ENCODE data around the gene PGM5.

Gene PGM5

DNA sequence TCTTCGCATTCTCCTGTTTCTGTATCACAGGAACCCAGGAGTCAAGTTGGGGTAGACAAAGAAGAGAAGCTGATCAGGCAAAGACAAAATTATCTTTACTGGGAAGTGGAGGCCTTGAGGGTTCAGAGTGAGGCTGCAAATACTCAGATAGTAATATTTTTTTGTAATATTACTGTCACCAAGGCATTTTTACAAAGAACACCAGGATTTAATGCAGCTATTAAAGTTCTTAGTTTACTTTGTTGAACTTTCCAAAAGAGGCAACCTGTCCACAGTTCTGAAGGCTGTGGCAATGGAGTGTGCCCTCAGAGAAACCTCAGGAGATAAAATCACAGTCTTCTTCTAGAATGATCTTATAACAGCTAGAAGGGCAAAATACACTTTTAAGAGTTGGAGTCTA, 74.9 kb downstream of the PGM5 start:
- DNase-seq (ENCODE audit: extremely low read depth in 1 of 2, low read depth in 1 of 2) = no peak

DNA sequence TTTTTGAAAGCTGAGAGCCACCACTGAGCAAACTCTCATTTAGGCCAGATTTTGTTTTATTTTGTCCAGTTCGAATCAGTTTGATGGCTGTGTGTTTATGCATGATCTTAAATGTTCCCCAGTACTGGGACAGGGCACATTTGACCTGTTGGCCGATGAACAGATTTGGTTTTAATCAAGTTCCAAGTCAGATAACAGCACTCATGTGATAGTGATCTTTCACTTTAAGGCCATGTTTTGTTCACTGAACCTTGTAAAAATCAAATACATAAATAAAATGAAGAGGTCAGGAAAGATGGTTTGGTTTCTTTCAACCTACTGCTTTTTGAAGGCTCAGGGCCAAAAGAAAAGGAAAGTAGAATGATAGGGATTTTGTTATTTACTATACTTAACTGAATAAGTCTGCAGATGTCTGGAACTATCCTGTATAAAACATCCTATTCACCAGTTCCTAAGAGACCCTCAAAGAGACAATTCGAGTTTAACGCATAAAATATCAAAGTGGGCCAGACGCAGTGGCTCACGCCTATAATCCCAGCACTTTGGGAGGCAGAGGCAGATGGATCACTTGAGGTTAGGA, 77.2 kb downstream of the PGM5 start:
- no peak for DNase-seq (ENCODE audit: extremely low read depth in 1 of 2, low read depth in 1 of 2)

DNA sequence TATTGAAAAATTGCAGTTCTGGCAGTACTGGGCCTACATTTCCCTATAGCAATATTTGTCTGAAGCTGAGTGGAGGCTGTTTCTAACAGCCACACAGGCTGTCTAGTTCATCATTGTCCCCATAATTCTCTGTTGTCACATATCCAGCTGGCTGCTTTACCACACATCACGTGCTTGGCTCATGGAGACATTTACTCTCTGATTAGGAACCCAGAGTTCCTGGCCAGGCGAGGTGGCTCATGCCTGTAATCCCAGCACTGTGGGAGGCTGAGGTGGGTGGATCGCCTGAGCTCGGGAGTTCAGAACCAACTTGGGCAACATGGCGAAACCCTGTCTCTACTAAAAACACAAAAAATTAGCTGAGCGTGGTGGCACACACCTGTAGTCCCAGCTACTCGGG, 81.4 kb downstream of the PGM5 start:
- no peak for DNase-seq (ENCODE audit: extremely low read depth in 1 of 2, low read depth in 1 of 2)

DNA sequence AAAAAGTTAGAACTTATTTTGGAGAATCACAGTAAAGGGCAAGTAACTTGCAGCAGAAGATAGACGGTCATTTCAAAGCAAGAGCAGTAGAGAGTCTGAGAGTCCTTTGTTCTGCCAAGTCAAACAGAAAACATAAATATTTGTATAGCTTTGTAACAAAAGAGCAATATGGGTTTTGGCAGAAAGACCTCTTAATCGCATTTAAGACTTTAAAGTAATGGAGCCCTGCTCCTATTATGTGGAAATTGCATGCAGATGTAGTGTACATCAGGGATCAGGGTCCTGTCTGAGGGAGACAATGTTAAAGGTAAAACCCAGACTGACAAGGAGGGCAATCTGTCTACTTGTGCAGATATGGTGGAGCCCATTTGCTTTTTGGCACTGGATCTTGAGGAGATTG, 87.2 kb downstream of the PGM5 start:
- no peak for DNase-seq (ENCODE audit: extremely low read depth in 1 of 2, low read depth in 1 of 2)

DNA sequence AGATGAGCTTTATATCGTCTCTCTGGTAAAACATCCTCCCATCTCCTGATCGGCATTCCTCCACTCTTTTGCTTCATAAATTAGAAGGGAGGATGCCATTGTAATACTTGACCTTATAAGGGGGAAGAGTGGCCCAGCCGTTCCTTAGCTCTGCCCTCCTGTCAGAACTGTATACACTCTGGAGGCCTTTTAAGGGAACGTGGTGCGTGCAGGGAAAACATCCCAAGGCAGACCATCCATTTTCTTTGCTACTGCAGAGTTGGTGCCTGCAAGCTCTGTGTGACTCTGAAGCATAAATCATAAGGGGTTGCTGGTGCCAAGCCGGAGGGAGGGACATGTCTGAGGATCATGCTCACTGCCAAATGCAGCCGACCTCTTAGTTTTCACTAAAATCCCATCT, 90.4 kb downstream of the PGM5 start:
- no peak for DNase-seq (ENCODE audit: extremely low read depth in 1 of 2, low read depth in 1 of 2)

DNA sequence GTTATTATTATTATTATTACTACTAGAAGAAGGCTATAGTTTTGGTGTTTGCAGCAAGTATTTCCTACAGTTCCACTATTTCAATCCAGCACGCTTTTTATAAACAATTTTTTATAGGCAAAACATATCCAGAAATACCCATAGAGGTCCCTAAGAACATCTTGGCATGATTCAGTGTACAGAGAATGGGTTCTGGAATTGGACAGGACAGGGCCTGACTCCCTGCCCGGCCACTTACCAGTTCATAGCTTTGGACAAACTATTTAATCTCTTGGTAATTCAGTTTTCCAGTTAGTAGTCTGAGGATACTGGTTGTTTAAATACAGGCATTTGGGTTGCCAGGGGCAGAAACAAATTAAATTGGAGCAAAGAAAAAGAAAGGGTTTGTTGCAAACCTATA, 91.2 kb downstream of the PGM5 start:
- no peak for DNase-seq (ENCODE audit: extremely low read depth in 1 of 2, low read depth in 1 of 2)

DNA sequence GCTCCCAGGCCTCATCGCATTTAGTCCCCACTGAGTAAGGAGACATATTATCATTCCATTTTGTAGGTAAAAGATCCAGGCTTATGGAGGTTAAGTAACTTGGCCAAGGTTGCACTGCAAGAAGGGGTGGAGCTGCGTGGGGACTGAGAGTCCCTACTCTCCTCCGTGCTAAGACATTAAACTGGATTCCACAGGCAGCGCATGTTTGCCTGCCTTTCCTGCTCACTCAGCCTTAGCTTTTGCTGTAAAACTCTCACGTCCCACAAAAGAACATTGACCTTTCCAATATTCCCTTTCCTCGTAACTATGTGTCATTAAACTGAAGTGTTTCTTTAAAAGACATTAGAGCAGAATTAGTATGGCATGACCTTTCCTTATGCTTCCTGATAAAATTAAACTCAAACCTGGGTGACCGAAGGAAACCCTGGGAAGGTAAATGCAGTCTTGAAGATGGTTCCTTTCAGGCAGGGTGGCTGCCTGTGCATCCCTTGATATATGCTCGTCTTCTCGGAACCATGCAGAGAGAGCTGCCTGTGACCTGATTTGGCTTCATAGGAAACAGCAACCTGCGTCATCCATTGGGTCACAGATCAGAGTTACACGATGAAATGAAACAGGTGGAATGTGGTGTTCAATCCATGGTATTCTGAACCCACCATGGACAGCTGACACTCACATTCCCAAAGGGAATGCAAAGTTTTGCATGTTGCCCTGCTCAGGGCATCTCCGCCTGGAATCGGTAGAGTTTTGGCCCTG, 98.3 kb downstream of the PGM5 start:
- DNase-seq (ENCODE audit: extremely low read depth in 1 of 2, low read depth in 1 of 2) = no peak

DNA sequence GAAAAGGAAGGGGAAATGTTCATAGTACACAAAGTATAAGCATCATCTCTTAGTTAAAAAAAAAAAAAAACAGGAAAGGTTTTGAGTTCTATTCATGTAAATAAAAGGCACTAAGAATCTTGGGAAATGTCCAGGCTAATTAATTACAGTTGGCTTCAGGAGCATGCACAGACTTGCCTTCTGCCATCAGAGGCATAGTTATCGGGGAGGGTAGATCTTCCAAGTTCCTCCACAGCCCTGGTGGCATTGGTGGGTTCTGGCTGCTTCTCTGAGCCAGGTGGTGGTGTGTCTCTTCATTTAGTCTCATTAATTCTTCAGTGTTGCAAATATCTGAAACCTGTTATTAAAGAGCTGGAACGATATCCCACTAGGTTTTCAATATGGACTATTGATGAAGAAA, 99.0 kb downstream of the PGM5 start:
- DNase-seq (ENCODE audit: extremely low read depth in 1 of 2, low read depth in 1 of 2) = no peak

DNA sequence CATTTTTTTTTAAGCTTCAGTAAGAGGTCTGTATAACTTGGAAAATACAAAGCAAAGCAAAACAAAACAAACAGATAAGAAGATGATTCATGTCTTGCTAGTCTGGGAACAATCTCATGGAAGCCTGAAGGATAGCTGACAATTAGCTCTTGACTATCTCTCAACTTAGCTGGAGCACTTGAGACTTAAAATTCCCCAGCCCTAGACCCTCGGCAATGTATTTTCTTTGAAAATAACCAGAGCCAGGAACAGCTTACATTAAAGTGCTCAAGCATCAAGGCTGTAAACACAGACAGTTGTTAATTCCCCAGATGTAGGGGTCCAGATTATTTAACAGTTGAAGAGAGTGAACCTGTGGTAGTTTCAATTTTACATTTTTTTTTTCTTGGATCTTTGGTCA, 101.4 kb downstream of the PGM5 start:
- DNase-seq (ENCODE audit: extremely low read depth in 1 of 2, low read depth in 1 of 2) = no peak

DNA sequence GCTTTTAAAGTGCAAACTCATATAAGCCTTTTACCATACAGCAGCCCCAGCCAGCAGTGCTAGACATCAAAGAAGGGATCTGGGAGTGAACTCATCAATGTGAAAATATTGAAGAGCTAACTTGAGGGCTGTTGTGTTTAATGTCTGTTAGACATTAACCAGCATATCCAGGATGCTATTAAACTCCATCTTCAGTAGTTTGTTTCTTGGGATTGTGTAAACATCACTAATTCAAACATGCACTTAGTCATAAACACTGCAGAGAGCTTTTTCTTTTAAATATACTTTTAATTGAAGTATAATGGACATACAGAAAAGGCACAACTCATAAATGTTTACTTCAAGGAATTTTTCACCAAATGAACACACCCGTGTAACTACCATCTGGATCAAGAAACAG, 102.5 kb downstream of the PGM5 start:
- no peak for DNase-seq (ENCODE audit: extremely low read depth in 1 of 2, low read depth in 1 of 2)

DNA sequence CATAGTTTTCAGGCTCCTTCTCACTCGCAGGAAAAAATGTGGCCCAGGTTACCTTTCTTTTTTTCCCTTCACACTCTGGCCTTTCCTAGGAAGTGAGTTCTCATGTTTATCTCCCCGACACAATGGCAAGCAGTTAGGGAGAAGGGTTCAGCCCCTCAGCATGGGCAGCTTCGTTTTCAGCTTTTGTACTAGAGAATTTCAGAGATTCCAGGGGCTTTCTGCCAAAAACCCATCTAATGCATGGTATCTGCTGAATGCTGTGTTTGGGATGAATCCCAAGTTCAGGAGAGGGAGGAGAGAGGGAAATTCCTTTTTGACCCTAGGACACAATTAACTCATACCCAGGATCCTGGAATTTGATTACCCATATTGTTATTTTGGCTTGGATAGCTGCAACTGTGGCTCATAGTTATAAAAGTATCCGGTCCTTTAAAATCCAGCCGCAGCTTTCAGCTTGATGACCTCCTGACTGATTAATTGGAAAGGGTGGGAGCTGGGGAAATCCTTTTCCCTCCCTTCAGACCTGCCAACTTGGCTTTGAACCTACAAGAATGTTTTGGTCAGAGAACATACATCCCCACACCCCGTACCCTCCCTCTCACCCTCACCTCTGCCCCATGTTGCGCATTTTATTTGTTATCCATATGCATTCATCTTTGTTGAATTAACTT, 105.8 kb downstream of the PGM5 start:
- no peak for DNase-seq (ENCODE audit: extremely low read depth in 1 of 2, low read depth in 1 of 2)

DNA sequence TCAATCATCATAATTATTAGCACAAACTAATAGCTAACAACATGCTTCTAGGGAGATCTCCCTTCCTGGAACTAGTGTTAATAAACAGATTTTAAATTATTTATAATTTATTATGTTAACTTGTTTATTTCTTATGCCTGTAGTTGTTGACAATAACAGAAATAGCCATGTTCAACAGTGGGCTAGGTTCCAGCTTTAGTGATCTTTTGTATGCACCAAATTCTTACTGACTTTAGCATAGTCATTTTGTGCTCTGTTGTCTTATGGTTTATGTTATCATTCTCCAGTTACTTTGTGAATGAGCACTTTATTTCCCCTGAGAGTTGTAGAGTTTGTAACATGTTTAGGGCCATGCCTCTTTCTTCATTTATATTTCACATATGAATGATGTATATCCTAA, 113.7 kb downstream of the PGM5 start:
- no peak for DNase-seq (ENCODE audit: extremely low read depth in 1 of 2, low read depth in 1 of 2)

DNA sequence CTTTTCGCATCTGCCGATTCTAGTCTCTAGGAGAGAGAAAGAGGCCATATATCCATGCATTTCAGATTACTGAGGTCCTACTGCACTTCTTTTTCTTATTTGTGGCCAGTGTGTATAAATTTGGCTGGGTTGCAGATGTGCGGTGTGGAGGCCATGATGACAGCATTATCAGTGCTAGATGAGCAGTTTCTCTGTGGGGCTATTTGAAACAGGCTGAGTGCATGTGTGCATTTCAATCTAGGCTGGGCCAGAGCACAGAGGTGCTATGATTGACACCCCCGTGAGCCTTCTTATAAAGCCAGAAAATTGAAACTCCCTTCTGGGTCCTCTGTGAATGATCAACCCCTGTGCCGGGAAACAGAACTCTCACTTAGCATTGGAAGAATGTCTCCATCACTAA, 114.2 kb downstream of the PGM5 start:
- no peak for DNase-seq (ENCODE audit: extremely low read depth in 1 of 2, low read depth in 1 of 2)

DNA sequence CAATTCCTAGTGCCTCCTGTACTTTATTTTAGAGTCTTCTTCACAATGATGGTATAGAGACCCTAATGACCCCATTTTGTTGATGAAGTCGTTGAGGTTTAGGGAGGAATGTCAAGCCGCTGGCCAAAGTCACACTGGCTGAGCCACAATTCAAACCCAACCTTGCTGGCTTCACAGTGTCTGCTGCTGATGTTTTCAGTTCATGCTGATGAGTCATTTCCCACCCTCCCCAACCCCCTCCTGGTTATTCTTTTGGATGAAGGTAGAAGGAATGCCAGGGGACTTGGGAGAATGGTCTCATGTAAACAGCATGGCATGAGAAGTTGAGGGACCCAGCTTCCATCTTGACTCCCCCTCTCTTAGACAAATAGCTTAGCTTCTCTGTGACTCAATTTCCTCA, 115.7 kb downstream of the PGM5 start:
- no peak for DNase-seq (ENCODE audit: extremely low read depth in 1 of 2, low read depth in 1 of 2)

DNA sequence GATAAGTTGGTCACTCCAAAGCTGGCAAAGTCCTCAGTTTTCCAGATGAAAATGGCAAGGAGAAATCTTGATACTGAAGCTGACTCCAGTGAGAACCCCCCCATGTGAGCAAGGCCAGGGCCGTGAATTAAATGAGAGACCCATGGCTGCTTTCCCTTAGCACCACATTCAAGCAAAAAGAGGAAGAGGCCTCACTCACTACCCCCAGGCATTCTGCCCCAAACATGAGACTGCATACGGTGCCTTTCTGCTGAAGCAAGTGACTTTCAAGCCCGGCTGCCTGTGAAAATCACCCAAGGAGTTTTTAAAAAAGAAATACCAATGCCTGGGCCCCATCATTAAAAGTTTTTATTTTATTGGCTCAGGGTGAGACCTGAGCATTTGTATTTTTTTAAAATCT, 117.4 kb downstream of the PGM5 start:
- DNase-seq (ENCODE audit: extremely low read depth in 1 of 2, low read depth in 1 of 2) = no peak

DNA sequence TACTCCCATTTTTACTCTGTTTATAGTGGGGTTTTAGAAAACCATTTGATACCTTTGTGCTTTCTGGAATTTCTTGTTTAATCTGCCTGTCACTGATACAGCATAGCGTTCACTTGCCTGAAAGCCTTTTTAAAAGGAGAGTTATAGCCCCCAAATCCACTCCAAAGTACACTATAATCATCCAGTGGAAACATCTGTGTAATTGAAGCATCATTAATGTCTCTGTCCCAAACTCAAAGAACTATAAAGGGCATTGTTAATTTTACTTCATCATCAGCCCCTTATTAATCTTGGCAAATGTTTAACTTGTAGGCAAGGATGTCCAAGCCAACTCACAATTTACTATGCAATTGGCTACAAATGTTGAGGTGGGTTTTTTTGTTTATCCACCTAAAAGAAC, 120.0 kb downstream of the PGM5 start:
- no peak for DNase-seq (ENCODE audit: extremely low read depth in 1 of 2, low read depth in 1 of 2)

DNA sequence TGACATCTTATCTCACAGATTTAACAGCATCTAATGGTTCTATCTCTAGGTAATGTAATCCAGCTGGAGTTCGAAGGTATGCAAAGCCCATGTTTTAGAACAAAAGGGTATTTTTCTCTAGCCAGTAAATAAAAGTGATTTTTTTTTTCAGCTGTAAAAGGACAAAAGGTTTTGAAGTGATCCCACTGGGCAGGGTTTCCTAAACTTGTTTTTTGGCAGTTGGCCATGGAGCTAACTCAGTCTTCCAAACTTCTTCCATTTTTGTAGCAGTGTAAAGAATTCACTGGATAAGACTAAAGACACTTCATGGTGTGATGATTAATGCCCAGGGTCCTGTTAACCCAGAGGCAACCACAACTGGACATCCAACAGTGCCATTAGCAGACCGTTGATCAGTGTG, 120.4 kb downstream of the PGM5 start:
- no peak for DNase-seq (ENCODE audit: extremely low read depth in 1 of 2, low read depth in 1 of 2)

DNA sequence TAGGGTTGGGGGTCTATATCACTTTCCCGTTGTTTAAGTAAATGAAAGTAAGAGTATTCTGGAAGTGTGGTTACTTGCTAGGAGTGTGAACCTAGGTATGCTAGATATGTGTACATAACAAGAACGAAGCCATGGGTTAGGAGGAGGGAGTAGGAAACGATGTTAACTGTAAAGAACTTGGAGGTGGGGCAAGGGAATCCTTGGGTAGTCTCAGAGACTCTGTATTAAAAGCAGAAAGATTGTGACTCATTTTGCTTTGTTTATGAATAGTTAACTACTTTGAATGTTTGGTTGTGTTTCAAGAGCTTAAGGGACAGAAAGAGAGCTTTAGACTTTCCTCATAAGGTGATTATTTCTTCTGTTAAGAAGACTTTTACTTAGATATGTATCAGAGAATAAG, 124.4 kb downstream of the PGM5 start:
- no peak for DNase-seq (ENCODE audit: extremely low read depth in 1 of 2, low read depth in 1 of 2)

DNA sequence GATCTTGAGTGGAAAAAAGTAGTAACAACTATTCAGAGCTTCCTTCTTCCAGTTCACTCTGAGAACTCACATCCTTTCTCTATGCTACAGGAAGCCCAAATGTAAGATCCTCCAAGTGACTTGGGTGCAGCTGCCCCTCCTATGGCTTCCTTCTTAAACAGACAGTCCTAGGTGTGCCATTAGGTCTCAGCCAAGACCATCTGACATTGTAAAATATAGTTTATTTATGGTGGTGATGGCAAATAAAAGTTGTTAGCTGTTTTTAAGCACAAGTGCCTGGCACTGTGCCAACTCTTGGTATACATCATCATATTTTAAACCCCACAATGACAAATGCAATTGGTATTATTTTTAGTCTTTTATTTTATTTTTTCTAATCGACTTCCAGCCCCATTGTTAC, 126.1 kb downstream of the PGM5 start:
- DNase-seq (ENCODE audit: extremely low read depth in 1 of 2, low read depth in 1 of 2) = no peak

DNA sequence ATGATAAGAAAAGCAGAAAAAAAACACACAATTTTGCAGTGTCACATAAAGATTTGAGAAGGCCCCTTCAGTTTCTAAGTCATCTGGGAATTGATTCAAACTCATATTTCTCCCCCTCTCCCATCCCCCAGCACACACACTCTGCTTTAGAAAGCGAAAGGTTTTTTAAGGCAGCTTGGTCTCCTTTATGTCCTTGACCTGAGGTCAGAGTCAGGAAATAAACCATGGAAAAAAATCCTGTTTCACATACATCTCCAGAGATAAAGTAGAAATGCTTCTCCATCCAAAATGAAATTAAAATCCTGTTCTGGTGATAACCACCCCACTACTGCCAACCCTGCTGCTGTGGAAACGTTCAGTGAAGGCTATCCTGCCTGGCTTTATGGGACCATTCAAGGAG, 131.7 kb downstream of the PGM5 start:
- no peak for DNase-seq (ENCODE audit: extremely low read depth in 1 of 2, low read depth in 1 of 2)

DNA sequence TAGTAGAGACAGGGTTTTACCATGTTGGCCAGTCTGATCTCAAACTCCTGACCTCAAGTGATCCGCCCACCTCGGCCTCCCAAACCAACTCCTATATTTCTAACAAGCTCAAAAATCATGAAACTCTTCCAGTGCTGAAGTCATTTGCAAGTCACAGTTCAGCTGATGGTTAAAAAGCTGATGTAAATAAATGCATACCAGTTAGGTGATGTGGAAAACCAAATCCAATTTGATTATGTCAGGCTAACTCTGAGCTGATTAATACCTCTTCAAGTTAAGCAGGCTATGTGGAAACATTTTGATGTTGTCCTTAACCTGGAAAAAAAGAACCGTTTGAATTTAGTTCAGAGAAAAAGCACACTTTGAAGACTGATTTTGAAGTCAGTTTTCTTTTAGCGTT, 133.2 kb downstream of the PGM5 start:
- no peak for DNase-seq (ENCODE audit: extremely low read depth in 1 of 2, low read depth in 1 of 2)

DNA sequence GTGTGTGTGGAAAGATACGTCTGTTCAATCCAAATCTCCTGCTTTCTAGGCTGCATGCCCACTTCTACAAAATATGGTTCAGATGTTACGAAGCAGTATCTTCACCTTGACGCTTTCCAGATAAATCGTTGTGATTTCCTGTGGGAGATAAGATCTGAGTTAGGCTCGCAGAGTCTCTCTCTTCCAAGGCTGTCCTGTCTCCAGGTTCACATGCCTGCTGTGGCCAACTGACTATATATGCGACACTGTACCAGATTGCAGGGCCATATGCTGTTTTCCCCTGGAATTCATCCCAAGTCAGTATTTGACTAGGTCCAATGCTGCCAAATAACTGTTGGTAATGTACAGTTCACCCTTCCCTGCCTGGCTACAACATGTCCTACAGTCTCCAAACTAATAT, 136.4 kb downstream of the PGM5 start:
- DNase-seq (ENCODE audit: extremely low read depth in 1 of 2, low read depth in 1 of 2) = no peak

DNA sequence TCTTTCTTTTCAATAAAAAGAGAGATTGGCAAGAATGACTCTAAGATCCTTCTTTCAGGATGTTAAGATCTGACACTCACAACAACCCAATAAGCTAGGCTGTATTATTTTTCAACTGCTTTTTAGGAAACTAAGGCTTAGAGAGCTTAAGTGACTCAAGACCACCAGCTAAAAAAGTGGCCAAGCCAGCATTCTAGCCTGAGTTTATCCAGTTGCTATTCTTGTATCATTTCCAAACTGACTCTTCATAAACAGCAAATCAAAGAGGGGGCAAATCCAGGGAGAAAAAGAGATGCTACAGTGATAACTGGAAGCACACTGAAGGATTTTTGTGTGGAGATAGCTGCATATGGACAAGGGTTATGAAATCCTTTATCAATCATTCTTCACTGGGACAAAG, 137.1 kb downstream of the PGM5 start:
- no peak for DNase-seq (ENCODE audit: extremely low read depth in 1 of 2, low read depth in 1 of 2)
